ENCODE data around the gene RLBP1.
"Not testable (repeated sequence)": the region's sequence is repeated elsewhere in the genome, so short reads cannot be mapped to it uniquely, and the experiment has no call there.

RLBP1 gene

DNA sequence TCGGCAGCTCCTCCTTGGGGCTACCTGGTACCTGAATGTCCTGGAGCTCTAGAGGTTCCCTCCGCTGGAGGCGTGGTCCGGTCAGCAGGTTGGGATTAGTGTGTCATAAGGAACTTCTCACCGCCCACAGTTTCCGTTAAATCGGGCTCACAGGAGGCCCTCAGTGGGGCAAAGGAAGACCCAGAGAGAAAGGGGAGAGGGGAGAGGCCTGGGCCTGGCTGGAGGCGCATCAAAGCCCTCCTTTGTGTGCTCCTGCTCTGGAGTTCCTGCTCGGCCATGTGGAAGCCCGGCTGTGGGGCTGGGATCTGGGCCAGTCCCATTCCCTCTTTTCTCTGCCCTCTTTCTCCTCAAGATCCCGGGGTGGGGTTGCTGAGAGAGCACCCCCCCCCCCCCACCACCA, at the start of gene RLBP1:
TSS of gene RLBP1 (minus strand) at position 37 of the 400 bp plus-strand sequence. CDS start 2,604 bp downstream, outside the sequence.
- ChIA-PET POLR2A (ENCODE audit: low non-redundant PET) (no interaction called here), CTCF (interaction anchor here (0.6 to 2.5 kb wide), 3 partner anchors 14 to 39 kb away, joined by 3 to 20 read pairs (median 4); no protein-coding TSS in a partner anchor)
- peak; percentile 48 for DNase-seq (ENCODE audit: low spot score)
- H3K27ac ChIP-seq, result no peak within 1 kb of the TSS
- TF ChIP-seq, protein P1, sequence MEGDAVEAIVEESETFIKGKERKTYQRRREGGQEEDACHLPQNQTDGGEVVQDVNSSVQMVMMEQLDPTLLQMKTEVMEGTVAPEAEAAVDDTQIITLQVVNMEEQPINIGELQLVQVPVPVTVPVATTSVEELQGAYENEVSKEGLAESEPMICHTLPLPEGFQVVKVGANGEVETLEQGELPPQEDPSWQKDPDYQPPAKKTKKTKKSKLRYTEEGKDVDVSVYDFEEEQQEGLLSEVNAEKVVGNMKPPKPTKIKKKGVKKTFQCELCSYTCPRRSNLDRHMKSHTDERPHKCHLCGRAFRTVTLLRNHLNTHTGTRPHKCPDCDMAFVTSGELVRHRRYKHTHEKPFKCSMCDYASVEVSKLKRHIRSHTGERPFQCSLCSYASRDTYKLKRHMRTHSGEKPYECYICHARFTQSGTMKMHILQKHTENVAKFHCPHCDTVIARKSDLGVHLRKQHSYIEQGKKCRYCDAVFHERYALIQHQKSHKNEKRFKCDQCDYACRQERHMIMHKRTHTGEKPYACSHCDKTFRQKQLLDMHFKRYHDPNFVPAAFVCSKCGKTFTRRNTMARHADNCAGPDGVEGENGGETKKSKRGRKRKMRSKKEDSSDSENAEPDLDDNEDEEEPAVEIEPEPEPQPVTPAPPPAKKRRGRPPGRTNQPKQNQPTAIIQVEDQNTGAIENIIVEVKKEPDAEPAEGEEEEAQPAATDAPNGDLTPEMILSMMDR (conservative IDR thresholded peaks at IDR 0.05; ENCODE audit: low read depth), result no peak

DNA sequence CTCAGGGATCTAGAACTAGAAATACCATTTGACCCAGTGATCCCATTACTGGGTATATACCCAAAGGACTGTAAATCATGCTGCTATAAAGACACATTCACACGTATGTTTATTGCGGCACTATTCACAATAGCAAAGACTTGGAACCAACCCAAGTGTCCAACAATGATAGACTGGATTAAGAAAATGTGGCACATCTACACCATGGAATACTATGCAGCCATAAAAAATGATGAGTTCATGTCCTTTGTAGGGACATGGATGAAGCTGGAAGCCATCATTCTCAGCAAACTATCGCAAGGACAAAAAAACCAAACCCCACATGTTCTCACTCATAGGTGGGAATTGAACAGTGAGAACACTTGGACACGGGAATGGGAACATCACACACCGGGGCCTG, 28.8 kb upstream of the RLBP1 start:
- POLR2A ChIA-PET (ENCODE audit: low non-redundant PET); DNase-seq (ENCODE audit: low spot score); CTCF ChIA-PET; H3K27ac ChIP-seq: not testable (repeated sequence)

DNA sequence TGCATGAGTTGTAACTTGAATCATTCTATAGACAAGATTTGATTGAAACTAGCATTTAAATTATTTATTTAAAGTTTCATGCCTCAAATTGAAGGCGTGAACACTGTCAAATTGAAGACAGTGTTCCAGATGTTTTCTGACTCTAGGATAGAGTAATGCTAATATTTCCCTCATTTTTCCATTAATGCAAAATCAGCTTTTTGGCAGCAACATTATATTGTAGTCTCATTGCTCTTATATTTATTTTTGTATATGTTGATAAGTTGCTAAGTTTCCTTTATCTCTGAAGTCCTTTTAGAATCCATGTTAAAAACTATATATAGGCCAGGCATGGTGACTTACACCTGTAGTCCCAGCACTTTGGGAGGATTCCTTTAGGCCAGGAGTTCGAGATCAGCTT, 27.2 kb upstream of the RLBP1 start:
- TF ChIP-seq, protein P1 (conservative IDR thresholded peaks at IDR 0.05; ENCODE audit: low read depth), result no peak
- H3K27ac ChIP-seq, result no peak overlapping the region
- POLR2A ChIA-PET (ENCODE audit: low non-redundant PET), result no interaction called here
- CTCF ChIA-PET, result interaction anchor here (0.6 to 1.1 kb wide), 2 partner anchors 42 to 78 kb away, joined by 5 to 7 read pairs; no protein-coding TSS in a partner anchor
- DNase-seq (ENCODE audit: low spot score), result no peak

DNA sequence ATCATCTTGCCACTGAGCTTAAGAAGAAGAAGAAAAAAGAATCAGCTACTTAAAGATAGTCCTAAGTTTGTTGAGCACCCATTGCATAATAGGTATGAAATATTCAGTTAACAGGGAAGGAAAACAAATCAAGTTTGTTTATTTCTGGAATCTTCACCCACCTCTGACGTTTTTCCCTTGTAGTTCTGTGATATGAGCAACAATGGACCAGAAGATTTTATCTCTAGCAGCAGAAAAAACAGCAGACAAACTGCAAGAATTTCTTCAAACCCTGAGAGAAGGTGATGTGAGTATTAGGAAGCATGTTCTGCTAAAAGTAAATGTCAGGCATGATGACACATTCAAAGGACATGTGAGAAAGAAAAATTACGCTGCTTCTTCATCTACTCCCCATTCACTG, 26.1 kb upstream of the RLBP1 start:
- H3K27ac ChIP-seq, result no peak overlapping the region
- TF ChIP-seq, protein P1 (conservative IDR thresholded peaks at IDR 0.05; ENCODE audit: low read depth), result no peak
- ChIA-PET CTCF (no interaction called here), POLR2A (ENCODE audit: low non-redundant PET) (interaction anchor here (0.6 kb wide), 1 partner anchor 35 kb away, joined by 3 read pairs; no protein-coding TSS in a partner anchor)
- no peak for DNase-seq (ENCODE audit: low spot score)

DNA sequence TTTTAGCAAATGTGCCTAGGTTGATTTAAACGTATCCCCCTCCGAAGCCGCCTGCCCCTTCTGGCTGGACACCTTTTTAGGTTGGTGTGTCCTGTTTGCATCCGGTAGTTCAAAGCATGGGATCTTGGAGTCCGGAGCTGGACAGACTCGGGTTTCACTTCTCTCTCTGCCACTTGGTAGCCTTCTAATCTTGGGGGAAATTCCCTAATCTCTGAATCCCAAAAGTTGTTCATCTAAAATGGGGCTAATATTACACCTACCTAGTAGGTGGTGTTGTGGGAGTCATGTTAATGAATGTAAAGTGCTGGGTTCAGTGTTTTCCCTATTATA, 23.2 kb upstream of the RLBP1 start:
- TF ChIP-seq, protein P1 (conservative IDR thresholded peaks at IDR 0.05; ENCODE audit: low read depth), result no peak
- CTCF ChIA-PET, result interaction anchor here (1.5 to 1.7 kb wide), 2 partner anchors 38 kb away, joined by 7 to 18 read pairs; no protein-coding TSS in a partner anchor
- peak overlapping the region; percentile 84 for H3K27ac ChIP-seq
- POLR2A ChIA-PET (ENCODE audit: low non-redundant PET), result interaction anchor here (0.6 to 1.3 kb wide), 2 partner anchors 9 to 38 kb away, joined by 3 to 6 read pairs; no protein-coding TSS in a partner anchor
- DNase-seq (ENCODE audit: low spot score), result peak; percentile 41

DNA sequence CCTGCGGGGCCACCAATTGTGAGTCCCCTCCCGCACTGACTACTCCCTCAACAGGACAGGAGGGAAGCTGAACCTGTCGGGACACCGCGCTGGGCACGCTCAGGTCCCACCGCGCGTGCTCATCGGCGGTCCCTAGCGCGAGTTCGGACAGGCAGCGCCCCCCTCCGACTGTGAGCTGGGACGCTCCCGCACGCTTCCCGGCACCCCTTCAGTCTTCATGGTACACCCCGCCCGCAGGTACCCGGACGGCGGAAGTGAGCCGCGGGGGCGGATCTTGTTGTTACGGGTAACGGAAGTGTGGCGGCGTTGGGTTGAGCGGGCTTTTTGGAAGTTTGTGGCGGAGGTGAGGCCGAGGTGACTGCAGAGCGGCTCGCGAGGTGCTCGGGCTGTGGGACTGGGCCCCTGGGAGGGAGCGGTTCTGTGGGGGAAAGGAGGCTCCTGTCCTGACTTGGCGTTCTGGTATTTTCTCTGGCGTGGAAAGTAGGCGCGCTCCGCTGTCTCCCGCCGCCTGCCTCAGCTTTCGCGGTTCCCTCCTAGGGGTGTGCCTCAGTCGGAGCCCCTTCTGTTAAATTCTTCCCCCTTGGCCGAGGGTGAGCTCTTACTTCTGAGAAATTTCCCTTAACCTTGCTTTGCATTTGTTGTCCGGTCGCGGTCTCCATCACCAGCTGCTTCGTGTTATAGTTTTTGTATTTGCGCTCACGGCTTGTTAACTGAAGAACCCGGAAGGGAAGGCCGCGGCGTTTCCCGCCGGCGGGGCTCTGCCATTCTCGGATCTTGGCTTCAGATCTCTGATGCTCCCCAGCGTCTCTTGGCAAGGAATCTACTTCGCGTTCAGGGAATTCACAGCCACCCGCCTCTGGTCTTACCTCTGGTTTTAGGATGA, 22.6 kb upstream of the RLBP1 start, which contains the start of gene FANCI:
TSS of gene FANCI (plus strand) at position 289 of the 883 bp plus-strand sequence. CDS start 3,669 bp downstream, outside the sequence.
- TF ChIP-seq, protein P1 (conservative IDR thresholded peaks at IDR 0.05; ENCODE audit: low read depth), result peak; percentile 79
- peak within 1 kb of the TSS; percentile 84 for H3K27ac ChIP-seq
- POLR2A ChIA-PET (ENCODE audit: low non-redundant PET), result interaction anchor here (1.3 kb wide), 1 partner anchor 37 kb away, joined by 6 read pairs; no protein-coding TSS in a partner anchor
- DNase-seq (ENCODE audit: low spot score), result peak; percentile 97
- CTCF ChIA-PET, result interaction anchor here (0.6 to 1.5 kb wide), 5 partner anchors 10 to 402 kb away, joined by 3 to 18 read pairs (median 4); no protein-coding TSS in a partner anchor

Data from RWPE1 (cell line).